ENCODE measurements around the gene ACAP3. TPM values are rescaled to one million over a fixed set of nuclear protein-coding genes. Genes with fewer than 3 reads are reported as not detected.

Gene ACAP3
- total RNA-seq, 1 experiment from 2014 or later = 30.7 TPM

- ChIA-PET CTCF (no interaction called here), POLR2A (no interaction called here)
- H3K27ac ChIP-seq (ENCODE audit: low read length) = no peak overlapping the region
These were observed 34.4 kb upstream of the ACAP3 start for GRCh38 chr1:1342061-1342562.

GRCh38 chr1:1341549-1342021 lies 33.9 kb upstream of the ACAP3 start:
- H3K9me3 ChIP-seq (ENCODE audit: control insufficient read depth, insufficient read depth, low read depth, low read length) = no peaks in the 10 kb centered on the region
- intact Hi-C loops (cut with micrococcal nuclease; ENCODE audit: unreplicated experiment) (no loop called here), in situ Hi-C loops (cut with HindIII; ENCODE audit: low pct_unique_long_range_greater_than_20kb, low sequenced_read_pairs) (no loop called here)
- ATAC-seq (no peak), DNase-seq (ENCODE audit: low read depth, low spot score) (no peak)
- no peak overlapping the region for H3K27ac ChIP-seq (ENCODE audit: low read length)
- no TSS peak for BruUV-seq (replicated peaks)
- no peak for TF ChIP-seq TCF7L2 (IDR thresholded peaks at IDR 0.05; ENCODE audit: low read depth, low read length)
- TF ChIP-seq, protein P1, sequence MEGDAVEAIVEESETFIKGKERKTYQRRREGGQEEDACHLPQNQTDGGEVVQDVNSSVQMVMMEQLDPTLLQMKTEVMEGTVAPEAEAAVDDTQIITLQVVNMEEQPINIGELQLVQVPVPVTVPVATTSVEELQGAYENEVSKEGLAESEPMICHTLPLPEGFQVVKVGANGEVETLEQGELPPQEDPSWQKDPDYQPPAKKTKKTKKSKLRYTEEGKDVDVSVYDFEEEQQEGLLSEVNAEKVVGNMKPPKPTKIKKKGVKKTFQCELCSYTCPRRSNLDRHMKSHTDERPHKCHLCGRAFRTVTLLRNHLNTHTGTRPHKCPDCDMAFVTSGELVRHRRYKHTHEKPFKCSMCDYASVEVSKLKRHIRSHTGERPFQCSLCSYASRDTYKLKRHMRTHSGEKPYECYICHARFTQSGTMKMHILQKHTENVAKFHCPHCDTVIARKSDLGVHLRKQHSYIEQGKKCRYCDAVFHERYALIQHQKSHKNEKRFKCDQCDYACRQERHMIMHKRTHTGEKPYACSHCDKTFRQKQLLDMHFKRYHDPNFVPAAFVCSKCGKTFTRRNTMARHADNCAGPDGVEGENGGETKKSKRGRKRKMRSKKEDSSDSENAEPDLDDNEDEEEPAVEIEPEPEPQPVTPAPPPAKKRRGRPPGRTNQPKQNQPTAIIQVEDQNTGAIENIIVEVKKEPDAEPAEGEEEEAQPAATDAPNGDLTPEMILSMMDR (IDR thresholded peaks at IDR 0.05) = no peak
- TF ChIP-seq POLR2AphosphoS5 (IDR thresholded peaks at IDR 0.05; ENCODE audit: low read depth, low read length) = no peak
- TF ChIP-seq SIN3A (IDR thresholded peaks at IDR 0.05; ENCODE audit: borderline replicate concordance, insufficient read depth, low read depth, low read length) = no peak
- TF ChIP-seq REST (IDR thresholded peaks at IDR 0.05; ENCODE audit: insufficient read depth in 1 of 2, low read depth in 2 of 2, low read length in 1 of 2) = no peak
- H3K27me3 ChIP-seq (ENCODE audit: control insufficient read depth, insufficient read depth, low read length) = no peaks in the 10 kb centered on the region
- H3K4me1 ChIP-seq (ENCODE audit: control insufficient read depth, insufficient read depth, low read length) = peaks cover 33% of the 10 kb centered on the region
- ChIA-PET POLR2A (no interaction called here), CTCF (interaction anchor here (0.6 kb wide), 1 partner anchor 31 kb away, joined by 11 read pairs; no protein-coding TSS in a partner anchor)
- H3K36me3 ChIP-seq (ENCODE audit: control insufficient read depth, insufficient read depth, low read length) = no peaks in the 10 kb centered on the region
- H3K4me3 ChIP-seq (ENCODE audit: low read depth in 2 of 2, low read length in 2 of 2) = no peak overlapping the region

More at GRCh38 chr1:1342061-1342562, 34.4 kb upstream of the ACAP3 start:
- no peak for TF ChIP-seq POLR2AphosphoS5 (IDR thresholded peaks at IDR 0.05; ENCODE audit: low read depth, low read length)
- Histone ChIP-seq H3K9me3 (ENCODE audit: control insufficient read depth, insufficient read depth, low read depth, low read length) (no peaks in the 10 kb centered on the region), H3K4me1 (ENCODE audit: control insufficient read depth, insufficient read depth, low read length) (peaks cover 39% of the 10 kb centered on the region), H3K36me3 (ENCODE audit: control insufficient read depth, insufficient read depth, low read length) (no peaks in the 10 kb centered on the region), H3K4me3 (ENCODE audit: low read depth in 2 of 2, low read length in 2 of 2) (no peak overlapping the region), H3K27me3 (ENCODE audit: control insufficient read depth, insufficient read depth, low read length) (no peaks in the 10 kb centered on the region)
- ATAC-seq = no peak
- intact Hi-C loops (cut with micrococcal nuclease; ENCODE audit: unreplicated experiment) = no loop called here
- DNase-seq (ENCODE audit: low read depth, low spot score) = no peak
- in situ Hi-C loops (cut with HindIII; ENCODE audit: low pct_unique_long_range_greater_than_20kb, low sequenced_read_pairs) = no loop called here
- BruUV-seq (replicated peaks) = no TSS peak

DNA sequence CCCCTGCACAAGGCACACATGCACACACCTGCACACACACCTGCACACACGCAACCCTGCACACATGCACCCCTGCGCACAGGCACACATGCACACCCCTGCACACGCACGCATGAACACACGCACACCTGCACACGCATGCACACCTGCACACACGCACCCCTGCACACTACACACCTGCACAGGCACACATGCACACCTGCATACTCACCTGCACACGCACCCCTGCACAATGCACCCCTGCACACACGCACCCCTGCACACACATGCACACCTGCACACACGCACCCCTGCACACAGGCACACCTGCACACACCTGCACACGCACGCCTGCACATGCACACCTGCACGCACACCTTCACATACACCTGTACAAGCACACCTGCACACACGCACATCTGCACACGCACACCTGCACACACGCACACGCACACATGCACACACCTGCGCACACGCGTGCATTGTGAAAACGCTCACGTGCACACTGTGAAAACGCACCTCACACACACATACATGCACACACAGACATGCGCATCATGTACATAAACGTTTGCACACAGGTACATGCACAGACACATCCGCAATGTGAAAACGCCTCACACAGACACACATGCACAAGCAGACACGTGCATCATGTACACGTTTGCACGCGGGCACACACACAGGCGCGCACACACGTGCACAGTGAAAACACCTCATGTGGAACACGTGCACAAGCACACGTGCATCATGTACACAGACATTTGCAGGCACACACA lies 33.2 kb upstream of the ACAP3 start:
- POLR2A ChIA-PET = no interaction called here
- in situ Hi-C loops (cut with HindIII; ENCODE audit: low pct_unique_long_range_greater_than_20kb, low sequenced_read_pairs) = no loop called here

More for the DNA sequence above, 33.2 kb upstream of the ACAP3 start:
- TF ChIP-seq TCF7L2 (IDR thresholded peaks at IDR 0.05; ENCODE audit: low read depth, low read length) = no peak
- TF ChIP-seq, protein P1 (IDR thresholded peaks at IDR 0.05) = no peak
- TF ChIP-seq REST (IDR thresholded peaks at IDR 0.05; ENCODE audit: insufficient read depth in 1 of 2, low read depth in 2 of 2, low read length in 1 of 2) = no peak
- TF ChIP-seq SIN3A (IDR thresholded peaks at IDR 0.05; ENCODE audit: borderline replicate concordance, insufficient read depth, low read depth, low read length) = no peak
- no peak for TF ChIP-seq POLR2AphosphoS5 (IDR thresholded peaks at IDR 0.05; ENCODE audit: low read depth, low read length)
- peaks cover 27% of the 10 kb centered on the region for H3K4me1 ChIP-seq (ENCODE audit: control insufficient read depth, insufficient read depth, low read length)
- intact Hi-C loops (cut with micrococcal nuclease; ENCODE audit: unreplicated experiment) = no loop called here
- DNase-seq (ENCODE audit: low read depth, low spot score) = no peak
- CTCF ChIA-PET = interaction anchor here (0.6 kb wide), 1 partner anchor 31 kb away, joined by 11 read pairs; no protein-coding TSS in a partner anchor
- H3K4me3 ChIP-seq (ENCODE audit: low read depth in 2 of 2, low read length in 2 of 2) = no peak overlapping the region
- no peaks in the 10 kb centered on the region for H3K27me3 ChIP-seq (ENCODE audit: control insufficient read depth, insufficient read depth, low read length)
- no peaks in the 10 kb centered on the region for H3K36me3 ChIP-seq (ENCODE audit: control insufficient read depth, insufficient read depth, low read length)
- H3K9me3 ChIP-seq (ENCODE audit: control insufficient read depth, insufficient read depth, low read depth, low read length) = no peaks in the 10 kb centered on the region
- no peak overlapping the region for H3K27ac ChIP-seq (ENCODE audit: low read length)
- no peak for ATAC-seq
- no TSS peak for BruUV-seq (replicated peaks)

Data from Panc1 (cell line).